ENCODE results near the gene PES1.

The PES1 gene

DNA sequence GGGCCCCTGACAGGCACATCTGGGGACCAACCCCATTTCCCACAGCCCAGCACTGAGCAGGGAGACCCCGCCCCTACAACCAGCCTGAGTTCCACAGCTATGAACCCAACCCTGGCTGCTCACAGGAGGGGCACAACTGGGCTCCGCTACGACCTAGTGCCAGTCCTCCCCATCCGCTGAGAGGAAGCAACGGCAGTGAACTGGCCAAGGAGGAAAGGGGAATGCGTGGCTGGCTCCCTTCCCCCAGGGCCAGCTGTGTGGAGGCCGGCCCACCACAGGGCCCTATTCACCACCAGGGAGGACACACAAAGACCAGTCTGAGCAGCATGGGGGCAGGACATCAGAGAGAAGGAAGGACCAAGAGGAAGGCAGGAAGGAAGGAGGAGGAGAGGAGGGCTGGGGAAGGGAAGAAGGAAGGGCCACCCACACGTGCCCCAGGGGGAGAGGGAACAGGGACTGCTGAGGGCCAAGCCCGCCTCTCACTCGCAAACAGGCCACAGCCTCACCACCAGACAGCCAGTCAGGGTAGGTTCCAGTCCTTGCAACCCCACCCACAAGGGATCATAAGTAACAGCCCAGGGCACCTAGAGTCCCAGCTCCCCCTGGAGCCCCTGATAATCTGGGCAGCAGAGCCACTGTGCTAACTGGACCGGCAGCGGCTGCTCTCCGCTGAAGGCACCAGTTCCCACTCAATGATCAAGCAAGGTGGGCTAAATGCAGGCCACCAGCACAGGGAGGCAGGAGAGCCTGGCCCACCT lies 8.7 kb downstream of the PES1 start:
- H3K27ac Mint-ChIP-seq, result no peak overlapping the region
- no peak overlapping the region for H3K4me3 Mint-ChIP-seq
- peaks cover 45% of the 10 kb centered on the region for H3K36me3 Mint-ChIP-seq (ENCODE audit: low read depth)
- no peaks in the 10 kb centered on the region for H3K27me3 Mint-ChIP-seq (ENCODE audit: low read depth)
- H3K9me3 Mint-ChIP-seq, result no peaks in the 10 kb centered on the region
- TF ChIP-seq, protein P1, sequence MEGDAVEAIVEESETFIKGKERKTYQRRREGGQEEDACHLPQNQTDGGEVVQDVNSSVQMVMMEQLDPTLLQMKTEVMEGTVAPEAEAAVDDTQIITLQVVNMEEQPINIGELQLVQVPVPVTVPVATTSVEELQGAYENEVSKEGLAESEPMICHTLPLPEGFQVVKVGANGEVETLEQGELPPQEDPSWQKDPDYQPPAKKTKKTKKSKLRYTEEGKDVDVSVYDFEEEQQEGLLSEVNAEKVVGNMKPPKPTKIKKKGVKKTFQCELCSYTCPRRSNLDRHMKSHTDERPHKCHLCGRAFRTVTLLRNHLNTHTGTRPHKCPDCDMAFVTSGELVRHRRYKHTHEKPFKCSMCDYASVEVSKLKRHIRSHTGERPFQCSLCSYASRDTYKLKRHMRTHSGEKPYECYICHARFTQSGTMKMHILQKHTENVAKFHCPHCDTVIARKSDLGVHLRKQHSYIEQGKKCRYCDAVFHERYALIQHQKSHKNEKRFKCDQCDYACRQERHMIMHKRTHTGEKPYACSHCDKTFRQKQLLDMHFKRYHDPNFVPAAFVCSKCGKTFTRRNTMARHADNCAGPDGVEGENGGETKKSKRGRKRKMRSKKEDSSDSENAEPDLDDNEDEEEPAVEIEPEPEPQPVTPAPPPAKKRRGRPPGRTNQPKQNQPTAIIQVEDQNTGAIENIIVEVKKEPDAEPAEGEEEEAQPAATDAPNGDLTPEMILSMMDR (IDR thresholded peaks at IDR 0.05; ENCODE audit: unreplicated experiment in 3 of 3), result no peak
- H3K4me1 Mint-ChIP-seq, result no peaks in the 10 kb centered on the region

DNA sequence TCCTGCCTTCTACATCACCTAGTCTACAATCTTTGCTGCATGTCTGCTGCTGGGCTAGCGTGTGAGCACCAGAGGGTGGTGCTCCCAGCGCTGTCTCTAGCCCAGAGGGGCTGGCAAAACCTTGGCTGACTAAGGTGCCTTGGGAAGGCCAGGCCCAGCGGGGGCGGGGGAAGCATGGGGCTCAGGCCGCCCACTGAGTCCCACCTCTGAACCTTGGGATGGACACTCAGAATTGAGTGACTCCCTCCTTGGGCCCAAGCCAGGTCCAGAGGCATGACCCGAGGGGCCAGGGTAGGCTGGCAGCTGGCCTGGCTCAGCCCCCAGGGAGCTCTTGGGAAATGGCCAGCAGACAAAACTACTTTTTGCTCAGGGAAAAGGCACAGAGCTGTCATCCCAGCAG lies 9.7 kb downstream of the PES1 start:
- Mint-ChIP-seq H3K4me3 (no peak overlapping the region), H3K36me3 (ENCODE audit: low read depth) (peaks cover 44% of the 10 kb centered on the region), H3K9me3 (no peaks in the 10 kb centered on the region), H3K4me1 (no peaks in the 10 kb centered on the region), H3K27me3 (ENCODE audit: low read depth) (no peaks in the 10 kb centered on the region), H3K27ac (no peak overlapping the region)
- TF ChIP-seq, protein P1 (IDR thresholded peaks at IDR 0.05; ENCODE audit: unreplicated experiment in 3 of 3), result no peak

DNA sequence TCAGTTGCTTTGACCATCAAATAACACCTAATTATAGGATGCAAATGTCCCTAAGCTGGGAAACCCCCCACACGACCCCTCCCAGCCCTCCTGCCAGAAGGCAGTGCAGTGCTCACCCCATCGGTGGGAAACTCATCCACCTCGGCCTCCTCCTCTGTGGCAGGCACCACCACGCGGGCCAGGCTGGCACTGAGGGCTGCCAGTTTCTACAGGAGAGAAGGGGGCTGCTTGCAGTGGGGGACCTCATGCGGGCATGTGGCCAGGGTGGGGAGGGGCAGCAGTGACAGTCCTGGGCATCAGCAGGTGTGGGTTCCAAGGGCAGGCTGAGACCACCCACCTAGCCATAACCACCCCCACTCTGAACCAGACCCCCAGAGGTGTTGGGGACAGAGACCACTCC lies 10.8 kb downstream of the PES1 start:
- Mint-ChIP-seq H3K27ac (no peak overlapping the region), H3K27me3 (ENCODE audit: low read depth) (no peaks in the 10 kb centered on the region)
- TF ChIP-seq, protein P1 (IDR thresholded peaks at IDR 0.05; ENCODE audit: unreplicated experiment in 3 of 3), result no peak

DNA sequence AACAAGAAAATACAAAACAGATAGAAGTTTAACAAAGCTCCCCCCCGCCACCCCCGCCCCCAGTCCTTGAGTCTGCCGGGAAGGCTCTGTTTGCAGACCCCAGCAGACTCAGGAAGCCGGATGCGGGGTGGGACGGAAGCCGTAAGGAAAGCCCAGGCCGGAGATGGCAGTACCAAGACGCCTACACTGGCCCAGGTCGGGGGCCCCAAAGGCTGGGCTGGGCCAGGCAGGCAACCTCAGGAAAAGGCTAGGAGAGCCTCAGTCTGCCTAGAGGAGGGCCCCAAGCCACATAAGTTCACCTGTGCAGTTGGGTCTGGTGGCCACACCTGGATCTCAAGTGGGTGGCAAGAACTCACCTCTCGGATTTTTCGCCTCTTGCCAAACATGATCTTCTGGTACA lies 13.2 kb downstream of the PES1 start:
- Mint-ChIP-seq H3K27me3 (ENCODE audit: low read depth) (peaks cover 7% of the 10 kb centered on the region), H3K9me3 (no peaks in the 10 kb centered on the region), H3K4me1 (peaks cover 6% of the 10 kb centered on the region), H3K4me3 (no peak overlapping the region), H3K27ac (no peak overlapping the region), H3K36me3 (ENCODE audit: low read depth) (peaks cover 32% of the 10 kb centered on the region)
- TF ChIP-seq, protein P1 (IDR thresholded peaks at IDR 0.05; ENCODE audit: unreplicated experiment in 3 of 3), result no peak

More for the DNA sequence above, 10.8 kb downstream of the PES1 start:
- Mint-ChIP-seq H3K4me3 (no peak overlapping the region), H3K9me3 (no peaks in the 10 kb centered on the region), H3K36me3 (ENCODE audit: low read depth) (peaks cover 43% of the 10 kb centered on the region), H3K4me1 (no peaks in the 10 kb centered on the region)

DNA sequence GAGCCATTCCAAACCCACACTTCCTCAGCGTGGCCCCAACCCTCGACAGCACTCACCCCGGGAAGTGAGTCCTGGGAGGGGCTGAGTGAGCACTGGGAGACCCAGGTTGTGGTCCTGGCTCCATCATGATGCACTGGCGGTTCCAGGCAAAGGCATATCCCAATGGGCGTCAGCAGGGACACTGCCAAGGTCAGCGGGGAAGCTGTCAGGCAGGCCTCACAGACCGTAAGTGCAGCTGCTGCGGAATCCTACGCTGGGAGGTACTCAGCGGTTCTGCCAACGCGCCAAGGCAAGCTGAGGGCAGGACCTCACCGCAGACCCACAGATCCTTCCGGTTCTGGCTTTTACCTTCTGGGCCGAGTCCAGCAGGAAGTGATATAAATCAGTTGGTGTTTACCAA lies 15.9 kb downstream of the PES1 start:
- Mint-ChIP-seq H3K9me3 (no peaks in the 10 kb centered on the region), H3K36me3 (ENCODE audit: low read depth) (peaks cover 32% of the 10 kb centered on the region), H3K4me3 (peak overlapping the region in 2 of 3 experiments; percentile 14 to 79), H3K27ac (no peak overlapping the region), H3K27me3 (ENCODE audit: low read depth) (peaks cover 21% of the 10 kb centered on the region), H3K4me1 (peaks cover 9% of the 10 kb centered on the region)
- TF ChIP-seq, protein P1 (IDR thresholded peaks at IDR 0.05; ENCODE audit: unreplicated experiment in 3 of 3), result no peak

Measured in nephron (organoid).